ENCODE results near the gene SMIM35. TPM values are rescaled to one million over a fixed set of nuclear protein-coding genes. Genes with fewer than 3 reads are reported as not detected.

SMIM35 gene
- total RNA-seq, 1 experiment from 2014 or later: not detected

GRCh38 chr11:118114266-118114665 lies 27.5 kb upstream of the SMIM35 start:
- H2AFZ ChIP-seq (ENCODE audit: low read length): no peak overlapping the region

More at GRCh38 chr11:118114266-118114665, 27.5 kb upstream of the SMIM35 start:
- H3K18ac ChIP-seq (ENCODE audit: insufficient read length, low read depth, low read length): no peak overlapping the region
- H3T11ph ChIP-seq (ENCODE audit: low read length): no peak overlapping the region
- no peaks in the 10 kb centered on the region for H3K9me3 ChIP-seq (ENCODE audit: control insufficient read depth, low read depth, low read length)
- H4K8ac ChIP-seq (replicated peaks; ENCODE audit: insufficient read length, low read depth, low read length): no peak overlapping the region
- Mint-ChIP-seq H3K27me3 (ENCODE audit: low read depth) (peaks cover 11% of the 10 kb centered on the region), H3K36me3 (ENCODE audit: insufficient read depth in 1 of 3, low read depth in 3 of 3) (no peaks in the 10 kb centered on the region), H3K27ac (no peak overlapping the region), H3K4me3 (no peak overlapping the region), H3K9me3 (no peaks in the 10 kb centered on the region), H3K4me1 (peaks cover 22 to 31% of the 10 kb centered on the region in 2 experiments)
- no peak overlapping the region for H3K4ac ChIP-seq (ENCODE audit: low read depth, low read length)
- TF ChIP-seq CTCF (conservative IDR thresholded peaks at IDR 0.05): peak; percentile 18; the same call in 1 of the 3 replicates
- no peak overlapping the region for H3K14ac ChIP-seq (ENCODE audit: insufficient read depth, low read length)
- DNase-seq: no peak
- H3K4me1 ChIP-seq (ENCODE audit: insufficient read depth, low read length): no peaks in the 10 kb centered on the region
- H4K5ac ChIP-seq (ENCODE audit: insufficient read length, low read depth, low read length): no peak overlapping the region
- H3K56ac ChIP-seq (ENCODE audit: insufficient read length, low read depth, low read length): no peak overlapping the region
- no peak overlapping the region for H2AK5ac ChIP-seq (ENCODE audit: insufficient read length, low read length)
- H3K27me3 ChIP-seq (ENCODE audit: insufficient read depth, low read length): no peaks in the 10 kb centered on the region
- no peak overlapping the region for H2BK15ac ChIP-seq (ENCODE audit: low read depth, low read length)
- H2BK120ac ChIP-seq (ENCODE audit: low read depth, low read length, poor library complexity, severe bottlenecking): no peak overlapping the region
- H3K4me2 ChIP-seq (ENCODE audit: insufficient read depth, insufficient read length, low read length): no peak overlapping the region
- H3K23me2 ChIP-seq (ENCODE audit: insufficient read length, low read depth, low read length, poor library complexity, severe bottlenecking): no peaks in the 10 kb centered on the region
- H3K79me2 ChIP-seq (ENCODE audit: insufficient read depth, low read length): no peaks in the 10 kb centered on the region
- no peak overlapping the region for H2BK20ac ChIP-seq (ENCODE audit: low read depth, low read length, poor library complexity, severe bottlenecking)
- no peak overlapping the region for H2BK12ac ChIP-seq (ENCODE audit: insufficient read length, low read depth, low read length)
- H3K23ac ChIP-seq (ENCODE audit: insufficient read length, low read depth, low read length): no peak overlapping the region
- H3K27ac ChIP-seq (ENCODE audit: insufficient read length, low read depth, low read length): no peak overlapping the region
- H3K79me1 ChIP-seq (ENCODE audit: insufficient read depth, low read depth, low read length, poor library complexity, severe bottlenecking): no peaks in the 10 kb centered on the region
- WGBS (ENCODE audit: extremely low coverage, insufficient read length, low lambda C conversion rate): no CpG with 5 or more reads among the region's 1 CpG
- H3K9ac ChIP-seq (ENCODE audit: extremely low read depth, insufficient read length, low read length): no peak overlapping the region
- H4K91ac ChIP-seq (ENCODE audit: insufficient read length, low read depth, low read length): no peak overlapping the region
- H4K20me1 ChIP-seq (ENCODE audit: control insufficient read depth, insufficient read depth, insufficient read length): no peaks in the 10 kb centered on the region
- no peak overlapping the region for H2BK5ac ChIP-seq (ENCODE audit: insufficient read length, low read length)

Data from H9 (cell line).